SK-N-SH (cell line): ENCODE measurements around the gene CAV1. TPM values are rescaled to one million over a fixed set of nuclear protein-coding genes. Genes with fewer than 3 reads are reported as not detected.
A peak's percentile ranks its signal among the peaks of the same experiment; 100 is the strongest.

ENCODE experiments used
- CTCF ChIA-PET: fragments of 300-600, 350-600 bp; formaldehyde crosslinking; extraction: SDS; loops from one replicate; lab custom pipeline; 2021; lab: Yijun Ruan, JAX
- POLR2A ChIA-PET: fragments of 350-600 bp; sonication (Branson Sonifier 250); formaldehyde crosslinking; extraction: SDS; loops from one replicate; lab custom pipeline; 2020; ENCODE audit warnings: antibody characterized with exemption, inconsistent platforms; lab: Yijun Ruan, JAX
- DNase-seq: peaks from one replicate; pipeline ENCODE4 v3.0.0; 2012
- H2AFZ ChIP-seq: fragments of 200-600 bp; sonication (generic); 2 replicates; pipeline ENCODE4 v1.8.1; 2016; ENCODE audit warnings: antibody characterized with exemption, mild to moderate bottlenecking, low read depth
- H3F3A ChIP-seq: fragments of 200-600 bp; sonication (generic); replicated peaks from 2 replicates; pipeline ENCODE3; 2016; ENCODE audit warnings: antibody characterized with exemption, mild to moderate bottlenecking; ENCODE audit not compliant: insufficient read depth
- H3K27ac ChIP-seq, 2 experiments: fragments of 200-500 bp in 1 of 2; fragments of 200-600 bp in 1 of 2; sonication (Bioruptor generic) in 1 of 2; sonication (generic), shearing (Covaris generic) in 1 of 2; 2 replicates each; pipeline versions ENCODE4 v1.5.1 to v1.6.1; 2014 to 2016; ENCODE audit warnings: low read depth in 2 of 2, inconsistent platforms in 1 of 2, low read length in 1 of 2, mild to moderate bottlenecking in 1 of 2, mixed read lengths in 1 of 2
- H3K27me3 ChIP-seq: fragments of 200-600 bp; sonication (generic), shearing (Covaris generic); 2 replicates; pipeline ENCODE4 v1.6.1; 2016; ENCODE audit warnings: mixed run types; ENCODE audit not compliant: insufficient read depth
- H3K36me3 ChIP-seq, 2 experiments: fragments of 200-500 bp in 1 of 2; fragments of 200-600 bp in 1 of 2; sonication (Bioruptor generic) in 1 of 2; sonication (generic) in 1 of 2; replicated peaks in 1 of 2; 2 replicates each; pipeline versions ENCODE3 to v1.5.1; 2014 to 2016; ENCODE audit warnings: low read length in 1 of 2, mild to moderate bottlenecking in 1 of 2; ENCODE audit not compliant: insufficient read depth in 2 of 2, control insufficient read depth in 1 of 2
- H3K4me1 ChIP-seq, 2 experiments: fragments of 200-500 bp in 1 of 2; fragments of 200-600 bp in 1 of 2; sonication (Bioruptor generic) in 1 of 2; sonication (generic), shearing (Covaris generic) in 1 of 2; 2 replicates each; pipeline versions ENCODE4 v1.5.1 to v1.6.1; 2014 to 2016; ENCODE audit warnings: low read depth in 1 of 2, low read length in 1 of 2, mixed run types in 1 of 2; ENCODE audit not compliant: insufficient read depth in 2 of 2, control insufficient read depth in 1 of 2
- H3K4me2 ChIP-seq: fragments of 200-600 bp; sonication (generic), shearing (Covaris generic); 2 replicates; pipeline ENCODE4 v1.6.1; 2017; ENCODE audit warnings: mixed run types
- H3K4me3 ChIP-seq, 2 experiments: fragments of 200-500 bp in 1 of 2; fragments of 200-600 bp in 1 of 2; sonication (Bioruptor generic) in 1 of 2; sonication (generic), shearing (Covaris generic) in 1 of 2; 2 replicates each; pipeline versions ENCODE4 v1.5.1 to v1.8.1; 2014 to 2016; ENCODE audit warnings: low read depth in 2 of 2, inconsistent platforms in 1 of 2, low read length in 1 of 2, mild to moderate bottlenecking in 1 of 2, mixed read lengths in 1 of 2, moderate library complexity in 1 of 2
- H3K79me2 ChIP-seq: fragments of 200-600 bp; sonication (generic); 2 replicates; pipeline ENCODE4 v1.8.1; 2017; ENCODE audit warnings: mild to moderate bottlenecking; ENCODE audit not compliant: insufficient read depth
- H3K9ac ChIP-seq: fragments of 200-600 bp; sonication (generic); 2 replicates; pipeline ENCODE4 v1.6.1; 2017; ENCODE audit warnings: mixed run types
- H3K9me2 ChIP-seq: fragments of 200-600 bp; sonication (generic); 2 replicates; pipeline ENCODE4 v1.6.1; 2017; ENCODE audit warnings: mixed run types
- H3K9me3 ChIP-seq: fragments of 200-600 bp; sonication (generic); 2 replicates; pipeline ENCODE4 v1.6.1; 2017; ENCODE audit warnings: mixed run types, mild to moderate bottlenecking, moderate library complexity
- H4K20me1 ChIP-seq: fragments of 200-600 bp; sonication (generic); 2 replicates; pipeline ENCODE4 v1.6.1; 2017; ENCODE audit warnings: mild to moderate bottlenecking, mixed run types; ENCODE audit not compliant: insufficient read depth
- CHD2 ChIP-seq: fragments of 150-350 bp; IDR thresholded peaks from 2 replicates; pipeline ENCODE4 v1.6.1; 2018; ENCODE audit warnings: low read length; ENCODE audit not compliant: partially characterized antibody
- FOXM1 ChIP-seq: IDR thresholded peaks from 2 replicates; pipeline ENCODE4 v1.4.0; 2012; ENCODE audit warnings: low read depth, mild to moderate bottlenecking
- JUND ChIP-seq: IDR thresholded peaks from 2 replicates; pipeline ENCODE4 v1.4.0; 2012
- POLR2AphosphoS5 ChIP-seq: IDR thresholded peaks from 2 replicates; pipeline ENCODE4 v1.6.1; 2012; ENCODE audit warnings: low read depth, low read length
- RAD21 ChIP-seq: IDR thresholded peaks from 2 replicates; pipeline ENCODE4 v1.6.1; 2012; ENCODE audit warnings: mild to moderate bottlenecking, low read length
- SIN3A ChIP-seq: IDR thresholded peaks from 2 replicates; pipeline ENCODE4 v1.6.1; 2012; ENCODE audit warnings: low read depth, mild to moderate bottlenecking, low read length, moderate library complexity, borderline replicate concordance
- SMC3 ChIP-seq: IDR thresholded peaks from 2 replicates; pipeline ENCODE4 v1.6.1; 2012; ENCODE audit warnings: low read depth, low read length, improper control_type of control experiment
- TEAD4 ChIP-seq: IDR thresholded peaks from 2 replicates; pipeline ENCODE4 v1.4.0; 2012; ENCODE audit warnings: mild to moderate bottlenecking, borderline replicate concordance; ENCODE audit not compliant: insufficient read depth
- WGBS: methylation state at CpG from one replicate; pipeline ENCODE4 v1.1.6; 2017; ENCODE audit warnings: low lambda C conversion rate; 5-methylcytosine and 5-hydroxymethylcytosine counted together
- polyA plus RNA-seq, 3 experiments: library from polyadenylated mRNA; depleted of rRNA; stranded (reverse); fragments of >200 nt; gene quantifications; 2 replicates each; pipeline ENCODE4 v1.2.3, GENCODE V29; 2012
- TF ChIP-seq, protein P1 (sequence below): IDR thresholded peaks from 2 replicates; pipeline ENCODE4 v1.4.0; 2012; ENCODE audit warnings: low read depth, borderline replicate concordance
- TF ChIP-seq, protein P2 (sequence below): IDR thresholded peaks from 2 replicates; pipeline ENCODE4 v1.6.1; 2012; ENCODE audit warnings: mild to moderate bottlenecking, low read depth, low read length, moderate library complexity

CAV1 gene
- polyA plus RNA-seq, 1 of the 3 experiments (the other 2 are of a cell fraction) = 968 TPM

- peaks cover 34 to 71% of the 10 kb centered on the region in 2 experiments for H3K36me3 ChIP-seq
- peaks cover 49% of the 10 kb centered on the region for H3F3A ChIP-seq
- no peak overlapping the region for H3K27ac ChIP-seq
- no peak overlapping the region for H2AFZ ChIP-seq
- H3K4me2 ChIP-seq = no peak overlapping the region
- H3K4me1 ChIP-seq = peaks cover 0 to 37% of the 10 kb centered on the region in 2 experiments; a peak in 3 of 4 replicates
- no peak overlapping the region; a peak in 1 of 4 replicates for H3K4me3 ChIP-seq
- no peaks in the 10 kb centered on the region for H4K20me1 ChIP-seq
- H3K27me3 ChIP-seq = no peaks in the 10 kb centered on the region
- H3K9ac ChIP-seq = no peak overlapping the region
- ChIA-PET CTCF (no interaction called here), POLR2A (no interaction called here)
- DNase-seq = no peak
- H3K79me2 ChIP-seq = peaks cover 76% of the 10 kb centered on the region
- TF ChIP-seq RAD21 = no peak
- TF ChIP-seq FOXM1 = no peak
- no peak for TF ChIP-seq TEAD4
- TF ChIP-seq, protein P1, sequence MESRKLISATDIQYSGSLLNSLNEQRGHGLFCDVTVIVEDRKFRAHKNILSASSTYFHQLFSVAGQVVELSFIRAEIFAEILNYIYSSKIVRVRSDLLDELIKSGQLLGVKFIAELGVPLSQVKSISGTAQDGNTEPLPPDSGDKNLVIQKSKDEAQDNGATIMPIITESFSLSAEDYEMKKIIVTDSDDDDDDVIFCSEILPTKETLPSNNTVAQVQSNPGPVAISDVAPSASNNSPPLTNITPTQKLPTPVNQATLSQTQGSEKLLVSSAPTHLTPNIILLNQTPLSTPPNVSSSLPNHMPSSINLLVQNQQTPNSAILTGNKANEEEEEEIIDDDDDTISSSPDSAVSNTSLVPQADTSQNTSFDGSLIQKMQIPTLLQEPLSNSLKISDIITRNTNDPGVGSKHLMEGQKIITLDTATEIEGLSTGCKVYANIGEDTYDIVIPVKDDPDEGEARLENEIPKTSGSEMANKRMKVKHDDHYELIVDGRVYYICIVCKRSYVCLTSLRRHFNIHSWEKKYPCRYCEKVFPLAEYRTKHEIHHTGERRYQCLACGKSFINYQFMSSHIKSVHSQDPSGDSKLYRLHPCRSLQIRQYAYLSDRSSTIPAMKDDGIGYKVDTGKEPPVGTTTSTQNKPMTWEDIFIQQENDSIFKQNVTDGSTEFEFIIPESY = no peak
- TF ChIP-seq SIN3A = no peak
- TF ChIP-seq, protein P2, sequence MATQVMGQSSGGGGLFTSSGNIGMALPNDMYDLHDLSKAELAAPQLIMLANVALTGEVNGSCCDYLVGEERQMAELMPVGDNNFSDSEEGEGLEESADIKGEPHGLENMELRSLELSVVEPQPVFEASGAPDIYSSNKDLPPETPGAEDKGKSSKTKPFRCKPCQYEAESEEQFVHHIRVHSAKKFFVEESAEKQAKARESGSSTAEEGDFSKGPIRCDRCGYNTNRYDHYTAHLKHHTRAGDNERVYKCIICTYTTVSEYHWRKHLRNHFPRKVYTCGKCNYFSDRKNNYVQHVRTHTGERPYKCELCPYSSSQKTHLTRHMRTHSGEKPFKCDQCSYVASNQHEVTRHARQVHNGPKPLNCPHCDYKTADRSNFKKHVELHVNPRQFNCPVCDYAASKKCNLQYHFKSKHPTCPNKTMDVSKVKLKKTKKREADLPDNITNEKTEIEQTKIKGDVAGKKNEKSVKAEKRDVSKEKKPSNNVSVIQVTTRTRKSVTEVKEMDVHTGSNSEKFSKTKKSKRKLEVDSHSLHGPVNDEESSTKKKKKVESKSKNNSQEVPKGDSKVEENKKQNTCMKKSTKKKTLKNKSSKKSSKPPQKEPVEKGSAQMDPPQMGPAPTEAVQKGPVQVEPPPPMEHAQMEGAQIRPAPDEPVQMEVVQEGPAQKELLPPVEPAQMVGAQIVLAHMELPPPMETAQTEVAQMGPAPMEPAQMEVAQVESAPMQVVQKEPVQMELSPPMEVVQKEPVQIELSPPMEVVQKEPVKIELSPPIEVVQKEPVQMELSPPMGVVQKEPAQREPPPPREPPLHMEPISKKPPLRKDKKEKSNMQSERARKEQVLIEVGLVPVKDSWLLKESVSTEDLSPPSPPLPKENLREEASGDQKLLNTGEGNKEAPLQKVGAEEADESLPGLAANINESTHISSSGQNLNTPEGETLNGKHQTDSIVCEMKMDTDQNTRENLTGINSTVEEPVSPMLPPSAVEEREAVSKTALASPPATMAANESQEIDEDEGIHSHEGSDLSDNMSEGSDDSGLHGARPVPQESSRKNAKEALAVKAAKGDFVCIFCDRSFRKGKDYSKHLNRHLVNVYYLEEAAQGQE = no peak
- no peak for TF ChIP-seq CHD2
- TF ChIP-seq JUND = no peak
- TF ChIP-seq SMC3 = no peak
- no peaks in the 10 kb centered on the region for H3K9me3 ChIP-seq
- H3K9me2 ChIP-seq = no peaks in the 10 kb centered on the region
These were observed 21.0 kb upstream of the CAV1 start for GRCh38 chr7:116503835-116504234.

- no peak overlapping the region; the same call in 1 of the 2 replicates for H3K4me2 ChIP-seq
- no peak overlapping the region; a peak in 1 of 4 replicates for H3K4me3 ChIP-seq
- peaks cover 57% of the 10 kb centered on the region for H3F3A ChIP-seq
- H4K20me1 ChIP-seq = no peaks in the 10 kb centered on the region
- H3K36me3 ChIP-seq = peaks cover 38 to 75% of the 10 kb centered on the region in 2 experiments
- H3K79me2 ChIP-seq = peaks cover 70% of the 10 kb centered on the region
- no peaks in the 10 kb centered on the region for H3K9me3 ChIP-seq
- H3K27me3 ChIP-seq = no peaks in the 10 kb centered on the region
- POLR2A ChIA-PET = no interaction called here
- peaks cover 0 to 50% of the 10 kb centered on the region in 2 experiments; a peak in 2 of 4 replicates for H3K4me1 ChIP-seq
- H3K9me2 ChIP-seq = no peaks in the 10 kb centered on the region
- DNase-seq = no peak
- peak overlapping the region in 1 of 2 experiments; percentile 46; a peak in 2 of 4 replicates for H3K27ac ChIP-seq
- WGBS = 57% methylated on average over 2 of the region's 2 CpGs
- no peak overlapping the region for H2AFZ ChIP-seq
- CTCF ChIA-PET = interaction anchor here (1.0 to 1.4 kb wide), 3 partner anchors 21 to 305 kb away, joined by 3 to 4 read pairs (median 3); no protein-coding TSS in a partner anchor
- H3K9ac ChIP-seq = no peak overlapping the region
- TF ChIP-seq FOXM1 (no peak), POLR2AphosphoS5 (peak; percentile 11; the same call in 1 of the 2 replicates)
- TF ChIP-seq, all 33 proteins: peak for 1
These were observed 19.6 kb upstream of the CAV1 start for GRCh38 chr7:116505278-116505677.
